Smooth muscle cell (in vitro differentiated cells): ENCODE data around the gene PDAP1. TPM values are rescaled to one million over a fixed set of nuclear protein-coding genes. Genes with fewer than 3 reads are reported as not detected.
"Not testable (repeated sequence)": the region's sequence is repeated elsewhere in the genome, so short reads cannot be mapped to it uniquely, and the experiment has no call there.

Source experiments
- DNase-seq: peaks from one replicate; lab custom pipeline; 2025; ENCODE audit not compliant: unreplicated experiment; lab: John Stamatoyannopoulos, UW
- H2AFZ ChIP-seq: fragments of 200-600 bp; sonication (generic); 2 replicates; pipeline ENCODE4 v1.6.0; 2016; ENCODE audit warnings: antibody characterized with exemption, low read depth, mild to moderate bottlenecking
- H3F3A ChIP-seq: fragments of 200-600 bp; sonication (generic); 2 replicates; pipeline ENCODE4 v1.6.0; 2017; ENCODE audit warnings: antibody characterized with exemption, low read depth
- H3K27ac ChIP-seq: fragments of 200-600 bp; sonication (generic); 2 replicates; pipeline ENCODE4 v1.5.1; 2016; ENCODE audit warnings: low read depth, mild to moderate bottlenecking
- H3K27me3 ChIP-seq: fragments of 200-600 bp; sonication (generic); 2 replicates; pipeline ENCODE4 v1.6.1; 2016; ENCODE audit warnings: low read depth, mild to moderate bottlenecking
- H3K36me3 ChIP-seq: fragments of 200-600 bp; sonication (generic); 2 replicates; pipeline ENCODE4 v1.5.1; 2016; ENCODE audit warnings: low read depth
- H3K4me1 ChIP-seq: fragments of 200-600 bp; sonication (generic); 2 replicates; pipeline ENCODE4 v1.5.1; 2016; ENCODE audit warnings: low read depth
- H3K4me2 ChIP-seq: fragments of 200-600 bp; sonication (generic); 2 replicates; pipeline ENCODE4 v1.6.0; 2016; ENCODE audit warnings: mild to moderate bottlenecking
- H3K4me3 ChIP-seq: fragments of 200-600 bp; sonication (generic); 2 replicates; pipeline ENCODE4 v1.5.1; 2016; ENCODE audit warnings: mild to moderate bottlenecking
- H3K79me2 ChIP-seq: fragments of 200-600 bp; sonication (generic); 2 replicates; pipeline ENCODE4 v1.6.0; 2016; ENCODE audit warnings: low read depth, mild to moderate bottlenecking
- H3K9ac ChIP-seq: fragments of 200-600 bp; sonication (generic); 2 replicates; pipeline ENCODE4 v1.6.0; 2016; ENCODE audit warnings: low read depth
- H3K9me3 ChIP-seq: fragments of 200-600 bp; sonication (generic); replicated peaks from 2 replicates; pipeline ENCODE4 v1.5.1; 2016; ENCODE audit warnings: low read depth
- H4K20me1 ChIP-seq: fragments of 200-600 bp; sonication (generic); 2 replicates; pipeline ENCODE4 v1.6.0; 2016; ENCODE audit warnings: low read depth
- CTCF ChIP-seq: fragments of 200-600 bp; sonication (generic); IDR thresholded peaks from 2 replicates; pipeline ENCODE4 v1.5.1; 2017; ENCODE audit warnings: borderline replicate concordance, mild to moderate bottlenecking, antibody characterized with exemption; ENCODE audit not compliant: insufficient read depth, poor library complexity, severe bottlenecking
- WGBS: methylation state at CpG from one replicate; pipeline ENCODE4 v1.1.7; 2016; ENCODE audit warnings: low lambda C conversion rate; 5-methylcytosine and 5-hydroxymethylcytosine counted together
- polyA plus RNA-seq: library from polyadenylated mRNA; unstranded; fragments of >200 nt; fragmentation: Nextera tagmentation; extraction: Ambion mirVana; gene quantifications from 2 replicates; pipeline ENCODE4 v1.2.1, GENCODE V29; 2016
- total RNA-seq: library from RNA; depleted of rRNA; stranded (reverse); fragments of >200 nt; gene quantifications from 2 replicates; pipeline ENCODE4 v1.2.3, GENCODE V29; 2014

Gene PDAP1
- total and polyA plus RNA-seq, 2 experiments from 2014 or later: 77.3 to 89.4 TPM

- Histone ChIP-seq H3K4me2 (no peak overlapping the region), H3K4me1 (peaks cover 4% of the 10 kb centered on the region), H2AFZ (no peak overlapping the region), H4K20me1 (peaks cover 70% of the 10 kb centered on the region), H3K27ac (no peak overlapping the region), H3K4me3 (no peak overlapping the region), H3F3A (peaks cover 10% of the 10 kb centered on the region), H3K36me3 (no peaks in the 10 kb centered on the region), H3K9me3 (no peaks in the 10 kb centered on the region), H3K27me3 (no peaks in the 10 kb centered on the region), H3K79me2 (peaks cover 55% of the 10 kb centered on the region), H3K9ac (no peak overlapping the region)
- 96% methylated on average over 7 of the region's 7 CpGs for WGBS
- no peak for DNase-seq
- TF ChIP-seq CTCF: no peak
Observed at GRCh38 chr7:99381664-99382075, 26.7 kb downstream of the PDAP1 start.

GRCh38 chr7:99380823-99381663, 27.4 kb downstream of the PDAP1 start:
- Histone ChIP-seq H3F3A (peaks cover 10% of the 10 kb centered on the region), H3K27ac (peak overlapping the region; percentile 78), H4K20me1 (peaks cover 70% of the 10 kb centered on the region), H3K9ac (no peak overlapping the region), H3K79me2 (peaks cover 60% of the 10 kb centered on the region), H3K36me3 (no peaks in the 10 kb centered on the region), H3K27me3 (no peaks in the 10 kb centered on the region), H3K4me3 (no peak overlapping the region), H2AFZ (no peak overlapping the region), H3K9me3 (no peaks in the 10 kb centered on the region), H3K4me1 (peaks cover 4% of the 10 kb centered on the region), H3K4me2 (peak overlapping the region; percentile 47)
- 96% methylated on average over 16 of the region's 16 CpGs for WGBS
- TF ChIP-seq CTCF: no peak
- DNase-seq: no peak

GRCh38 chr7:99380032-99380822, 28.2 kb downstream of the PDAP1 start:
- Histone ChIP-seq H3K9ac (peak overlapping the region; percentile 39), H3F3A (peaks cover 10% of the 10 kb centered on the region), H3K4me2 (peak overlapping the region; percentile 47), H3K36me3 (no peaks in the 10 kb centered on the region), H3K4me3 (no peak overlapping the region), H3K79me2 (peaks cover 69% of the 10 kb centered on the region), H3K9me3 (no peaks in the 10 kb centered on the region), H4K20me1 (peaks cover 71% of the 10 kb centered on the region), H3K27me3 (no peaks in the 10 kb centered on the region), H2AFZ (no peak overlapping the region), H3K4me1 (peaks cover 4% of the 10 kb centered on the region), H3K27ac (peak overlapping the region; percentile 78)
- no peak for DNase-seq
- no peak for TF ChIP-seq CTCF
- 62% methylated on average over 12 of the region's 12 CpGs for WGBS

- peak overlapping the region; percentile 39 for H3K9ac ChIP-seq
- H3F3A ChIP-seq: peaks cover 10% of the 10 kb centered on the region
- not testable (repeated sequence) for DNase-seq, H2AFZ ChIP-seq, H3K9me3 ChIP-seq, H3K4me1 ChIP-seq, H3K4me3 ChIP-seq, H3K27me3 ChIP-seq, H3K36me3 ChIP-seq
- peak overlapping the region; percentile 78 for H3K27ac ChIP-seq
- peaks cover 74% of the 10 kb centered on the region for H3K79me2 ChIP-seq
- peaks cover 70% of the 10 kb centered on the region for H4K20me1 ChIP-seq
- WGBS: 56% methylated on average over 7 of the region's 7 CpGs
- peak overlapping the region; percentile 47 for H3K4me2 ChIP-seq
Observed at GRCh38 chr7:99379693-99380031, 28.7 kb downstream of the PDAP1 start.
